ENCODE results near the gene SH3GLB2.
"Not testable (repeated sequence)": the region's sequence is repeated elsewhere in the genome, so short reads cannot be mapped to it uniquely, and the experiment has no call there.

The SH3GLB2 gene

DNA sequence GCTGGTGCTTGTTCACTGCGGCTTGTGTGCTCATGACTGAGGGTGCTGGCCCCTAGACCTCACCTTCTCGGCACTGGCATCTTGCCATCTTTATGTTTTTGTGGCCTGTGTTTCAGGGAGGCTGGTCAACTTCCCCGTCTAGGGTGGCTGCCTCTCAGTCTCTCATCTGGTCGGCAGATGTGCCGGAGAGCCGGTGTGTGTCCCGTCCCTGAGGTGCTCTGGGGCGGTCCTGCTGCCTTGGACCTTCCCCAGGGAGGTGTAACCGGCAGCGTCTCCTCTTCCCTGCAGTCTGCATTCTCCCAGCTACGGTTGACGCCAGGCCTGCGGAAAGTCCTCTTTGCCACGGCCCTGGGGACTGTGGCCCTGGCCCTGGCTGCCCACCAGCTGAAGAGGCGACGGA, 13.9 kb upstream of the SH3GLB2 start:
- no peak overlapping the region for H3K4me3 ChIP-seq (ENCODE audit: low read depth, low read length)
- no peak overlapping the region for H3K9ac ChIP-seq (ENCODE audit: low read depth, low read length)
- H3K27me3 ChIP-seq (ENCODE audit: control insufficient read depth, insufficient read depth, low read length), result no peaks in the 10 kb centered on the region
- no peaks in the 10 kb centered on the region for H3K4me1 ChIP-seq (ENCODE audit: control insufficient read depth, insufficient read depth, low read length)
- no peak overlapping the region for H3K27ac ChIP-seq (ENCODE audit: low read depth, low read length)
- no peaks in the 10 kb centered on the region for H3K9me3 ChIP-seq (ENCODE audit: control insufficient read depth, insufficient read depth, low read length)
- peaks cover 36% of the 10 kb centered on the region for H3K36me3 ChIP-seq (ENCODE audit: control insufficient read depth, insufficient read depth, low read length)

- Histone ChIP-seq H3K27me3 (ENCODE audit: control insufficient read depth, insufficient read depth, low read length) (no peaks in the 10 kb centered on the region), H3K9ac (ENCODE audit: low read depth, low read length) (no peak overlapping the region), H3K27ac (ENCODE audit: low read depth, low read length) (no peak overlapping the region), H3K9me3 (ENCODE audit: control insufficient read depth, insufficient read depth, low read length) (no peaks in the 10 kb centered on the region), H3K4me1 (ENCODE audit: control insufficient read depth, insufficient read depth, low read length) (no peaks in the 10 kb centered on the region), H3K36me3 (ENCODE audit: control insufficient read depth, insufficient read depth, low read length) (peaks cover 30% of the 10 kb centered on the region), H3K4me3 (ENCODE audit: low read depth, low read length) (no peak overlapping the region)
Observed at GRCh38 chr9:129040113-129040643, 12.0 kb upstream of the SH3GLB2 start.

DNA sequence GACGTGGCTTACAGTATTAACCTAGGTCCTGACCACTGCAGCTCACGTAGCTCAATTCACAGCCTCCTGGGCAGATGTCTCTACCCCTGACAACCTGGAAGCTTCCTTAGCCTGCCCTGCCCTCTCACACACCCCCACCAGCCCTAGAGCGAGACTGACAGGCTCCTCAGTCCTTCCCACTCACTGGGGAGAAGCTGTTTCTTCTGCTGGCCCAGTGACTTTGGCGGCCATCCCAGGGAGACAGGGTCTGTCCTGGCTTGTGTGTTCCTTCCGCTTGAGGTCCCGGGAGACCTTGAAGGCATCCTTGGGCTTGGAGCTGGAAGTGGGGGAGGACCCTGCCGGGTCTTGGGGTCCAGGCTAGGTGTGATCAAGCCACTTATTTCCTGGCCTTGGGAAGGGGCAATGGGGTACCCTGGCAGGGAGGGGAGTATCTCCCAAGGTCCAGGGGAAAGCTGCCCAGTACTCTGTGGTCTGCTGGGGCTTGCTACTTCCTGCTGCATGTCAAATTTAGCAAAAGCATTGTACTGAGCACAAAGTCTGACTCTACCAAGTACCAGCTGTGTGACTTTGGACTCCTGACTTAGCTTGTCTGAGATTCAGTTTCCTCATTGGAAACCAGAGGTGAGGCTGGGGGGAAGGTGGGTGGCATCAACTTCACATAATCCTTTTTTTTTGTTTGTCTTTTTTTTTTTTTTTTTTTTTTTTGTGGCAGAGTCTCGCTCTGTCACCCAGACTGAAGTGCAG, 10.2 kb upstream of the SH3GLB2 start:
- H3K27ac ChIP-seq (ENCODE audit: low read depth, low read length), result no peak overlapping the region
- H3K36me3 ChIP-seq (ENCODE audit: control insufficient read depth, insufficient read depth, low read length), result peaks cover 19% of the 10 kb centered on the region
- no peak overlapping the region for H3K9ac ChIP-seq (ENCODE audit: low read depth, low read length)
- H3K4me1 ChIP-seq (ENCODE audit: control insufficient read depth, insufficient read depth, low read length), result no peaks in the 10 kb centered on the region
- H3K4me3 ChIP-seq (ENCODE audit: low read depth, low read length), result no peak overlapping the region; the same call in 1 of the 2 replicates
- no peaks in the 10 kb centered on the region for H3K9me3 ChIP-seq (ENCODE audit: control insufficient read depth, insufficient read depth, low read length)
- H3K27me3 ChIP-seq (ENCODE audit: control insufficient read depth, insufficient read depth, low read length), result no peaks in the 10 kb centered on the region

DNA sequence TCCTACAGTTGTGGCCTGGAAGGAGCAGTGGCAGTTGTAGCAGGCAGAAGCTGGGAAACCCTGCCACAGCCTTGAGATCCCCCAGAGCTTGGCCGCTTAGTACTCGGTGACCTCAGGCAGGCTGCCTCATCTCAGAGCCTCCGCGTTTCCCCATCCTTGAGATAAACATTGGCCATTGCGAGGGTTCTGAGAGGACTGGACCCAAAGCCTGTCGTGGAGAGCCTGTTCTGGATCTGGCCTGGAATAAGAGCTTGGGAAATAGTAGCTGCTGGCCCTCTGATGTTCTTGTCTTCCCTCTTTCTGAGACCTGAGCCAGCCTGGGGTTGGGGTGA, 9.6 kb upstream of the SH3GLB2 start:
- H3K9ac ChIP-seq (ENCODE audit: low read depth, low read length), result no peak overlapping the region
- H3K9me3 ChIP-seq (ENCODE audit: control insufficient read depth, insufficient read depth, low read length), result no peaks in the 10 kb centered on the region
- H3K4me3 ChIP-seq (ENCODE audit: low read depth, low read length), result peak overlapping the region; percentile 96; the same call in 1 of the 2 replicates
- no peak overlapping the region for H3K27ac ChIP-seq (ENCODE audit: low read depth, low read length)
- peaks cover 18% of the 10 kb centered on the region for H3K36me3 ChIP-seq (ENCODE audit: control insufficient read depth, insufficient read depth, low read length)
- H3K27me3 ChIP-seq (ENCODE audit: control insufficient read depth, insufficient read depth, low read length), result no peaks in the 10 kb centered on the region
- H3K4me1 ChIP-seq (ENCODE audit: control insufficient read depth, insufficient read depth, low read length), result no peaks in the 10 kb centered on the region

DNA sequence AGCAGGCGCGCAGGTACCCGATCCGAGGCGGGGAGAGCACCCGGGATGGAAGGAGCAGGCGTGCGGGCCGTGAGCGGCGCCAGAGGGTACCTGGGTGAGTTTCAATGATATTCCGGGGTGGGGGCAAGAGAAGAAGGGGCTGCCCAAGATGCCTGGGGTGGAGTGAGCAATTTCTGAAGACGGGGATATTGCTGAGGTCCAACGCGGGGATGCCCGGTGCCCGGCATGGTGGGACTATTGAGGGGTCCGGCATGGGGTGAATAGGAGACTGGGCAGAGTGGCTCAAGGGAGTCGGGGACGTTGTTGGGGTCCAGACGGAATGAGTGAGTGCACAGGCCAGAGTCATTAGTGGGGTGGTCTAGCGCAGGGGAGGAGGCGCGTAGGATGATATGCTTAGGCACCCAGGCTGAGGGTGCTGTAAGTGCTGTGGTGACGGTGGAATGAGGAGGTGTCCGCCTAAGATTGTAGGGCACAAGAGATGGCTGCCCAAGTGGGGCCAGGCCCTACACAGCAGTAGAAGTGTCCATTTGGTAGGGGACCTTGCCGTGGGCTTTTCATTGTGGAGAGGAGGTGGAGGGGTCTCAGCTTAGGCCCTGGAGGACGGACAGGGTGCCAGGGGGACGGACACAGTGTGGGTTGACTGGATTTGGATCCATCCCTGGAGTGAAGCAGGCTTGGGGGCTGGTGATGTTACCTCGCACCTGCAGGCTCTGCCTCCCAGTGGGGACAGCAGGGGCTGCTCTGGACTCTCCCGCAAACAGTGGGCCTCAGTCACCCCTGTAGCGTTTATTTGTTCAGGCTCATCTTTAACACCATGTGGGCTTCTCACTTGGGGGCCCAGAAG, 9.0 kb upstream of the SH3GLB2 start:
- H3K9ac ChIP-seq (ENCODE audit: low read depth, low read length), result peak overlapping the region; percentile 55
- H3K27ac ChIP-seq (ENCODE audit: low read depth, low read length), result no peak overlapping the region
- no peaks in the 10 kb centered on the region for H3K9me3 ChIP-seq (ENCODE audit: control insufficient read depth, insufficient read depth, low read length)
- H3K4me3 ChIP-seq (ENCODE audit: low read depth, low read length), result peak overlapping the region; percentile 96
- no peaks in the 10 kb centered on the region for H3K4me1 ChIP-seq (ENCODE audit: control insufficient read depth, insufficient read depth, low read length)
- peaks cover 12% of the 10 kb centered on the region for H3K36me3 ChIP-seq (ENCODE audit: control insufficient read depth, insufficient read depth, low read length)
- no peaks in the 10 kb centered on the region for H3K27me3 ChIP-seq (ENCODE audit: control insufficient read depth, insufficient read depth, low read length)

DNA sequence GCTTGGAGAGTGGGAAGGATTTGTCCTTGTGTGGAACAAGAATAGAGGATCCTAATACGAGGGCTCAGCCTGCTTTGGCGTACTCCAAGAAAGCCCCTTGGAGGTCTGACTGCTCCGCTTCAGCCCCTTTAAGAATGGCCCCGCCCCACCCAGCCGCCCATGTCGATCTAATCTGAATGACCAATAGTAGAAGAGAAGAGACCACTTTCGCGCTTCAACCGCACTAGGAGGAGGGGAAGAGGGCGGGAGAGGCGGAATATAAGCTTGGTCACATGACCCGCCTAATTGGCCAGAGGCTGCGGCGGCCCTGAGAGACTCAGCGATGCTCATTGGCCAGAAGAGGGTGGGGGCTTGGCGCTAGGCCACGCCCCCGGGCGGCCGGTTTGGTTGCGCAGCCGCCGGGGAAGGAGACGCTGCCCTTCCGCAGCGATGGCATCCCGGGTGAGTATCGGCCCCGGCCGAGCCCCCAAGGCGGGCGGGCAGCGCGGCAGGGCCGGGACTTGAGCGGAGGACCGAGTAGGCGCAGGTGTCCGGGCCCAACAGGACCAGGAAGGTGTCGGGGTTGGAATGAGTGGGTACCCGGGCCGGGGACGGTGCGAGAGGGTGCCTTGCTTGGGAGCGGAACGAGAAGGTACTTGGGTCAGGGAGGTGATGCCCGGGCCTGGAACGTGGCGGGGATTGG, 8.3 kb upstream of the SH3GLB2 start, which contains the start of gene MIGA2:
TSS of gene MIGA2 (plus strand) at position 386 of the 682 bp plus-strand sequence. CDS start 3,969 bp downstream, outside the sequence.
- Histone ChIP-seq H3K36me3 (ENCODE audit: control insufficient read depth, insufficient read depth, low read length) (peaks cover 5% of the 10 kb centered on the region), H3K9ac (ENCODE audit: low read depth, low read length) (peak within 1 kb of the TSS; percentile 55), H3K4me3 (ENCODE audit: low read depth, low read length) (peak within 1 kb of the TSS; percentile 96), H3K27me3 (ENCODE audit: control insufficient read depth, insufficient read depth, low read length) (no peaks in the 10 kb centered on the region), H3K27ac (ENCODE audit: low read depth, low read length) (peak within 1 kb of the TSS; percentile 22), H3K4me1 (ENCODE audit: control insufficient read depth, insufficient read depth, low read length) (no peaks in the 10 kb centered on the region), H3K9me3 (ENCODE audit: control insufficient read depth, insufficient read depth, low read length) (no peaks in the 10 kb centered on the region)

GRCh38 chr9:129035838-129036237, 7.7 kb upstream of the SH3GLB2 start:
- not testable (repeated sequence) for H3K27me3 ChIP-seq (ENCODE audit: control insufficient read depth, insufficient read depth, low read length); H3K36me3 ChIP-seq (ENCODE audit: control insufficient read depth, insufficient read depth, low read length); H3K9ac ChIP-seq (ENCODE audit: low read depth, low read length); H3K9me3 ChIP-seq (ENCODE audit: control insufficient read depth, insufficient read depth, low read length); H3K4me1 ChIP-seq (ENCODE audit: control insufficient read depth, insufficient read depth, low read length)
- H3K4me3 ChIP-seq (ENCODE audit: low read depth, low read length), result peak overlapping the region; percentile 43
- H3K27ac ChIP-seq (ENCODE audit: low read depth, low read length), result peak overlapping the region; percentile 22

GRCh38 chr9:129033216-129033615, 5.1 kb upstream of the SH3GLB2 start:
- Histone ChIP-seq H3K4me1 (ENCODE audit: control insufficient read depth, insufficient read depth, low read length) (no peaks in the 10 kb centered on the region), H3K9me3 (ENCODE audit: control insufficient read depth, insufficient read depth, low read length) (no peaks in the 10 kb centered on the region), H3K36me3 (ENCODE audit: control insufficient read depth, insufficient read depth, low read length) (no peaks in the 10 kb centered on the region), H3K27me3 (ENCODE audit: control insufficient read depth, insufficient read depth, low read length) (no peaks in the 10 kb centered on the region), H3K27ac (ENCODE audit: low read depth, low read length) (no peak overlapping the region), H3K4me3 (ENCODE audit: low read depth, low read length) (no peak overlapping the region), H3K9ac (ENCODE audit: low read depth, low read length) (no peak overlapping the region)

- Histone ChIP-seq H3K27ac (ENCODE audit: low read depth, low read length) (no peak overlapping the region), H3K9me3 (ENCODE audit: control insufficient read depth, insufficient read depth, low read length) (no peaks in the 10 kb centered on the region), H3K27me3 (ENCODE audit: control insufficient read depth, insufficient read depth, low read length) (no peaks in the 10 kb centered on the region), H3K36me3 (ENCODE audit: control insufficient read depth, insufficient read depth, low read length) (no peaks in the 10 kb centered on the region), H3K4me1 (ENCODE audit: control insufficient read depth, insufficient read depth, low read length) (no peaks in the 10 kb centered on the region), H3K4me3 (ENCODE audit: low read depth, low read length) (no peak overlapping the region), H3K9ac (ENCODE audit: low read depth, low read length) (no peak overlapping the region)
Observed at GRCh38 chr9:129032541-129033159, 4.5 kb upstream of the SH3GLB2 start.

- no peaks in the 10 kb centered on the region for H3K27me3 ChIP-seq (ENCODE audit: control insufficient read depth, insufficient read depth, low read length)
- H3K4me3 ChIP-seq (ENCODE audit: low read depth, low read length), result no peak overlapping the region
- H3K4me1 ChIP-seq (ENCODE audit: control insufficient read depth, insufficient read depth, low read length), result peaks cover 7% of the 10 kb centered on the region
Observed at GRCh38 chr9:129031514-129031913, 3.4 kb upstream of the SH3GLB2 start.

More at GRCh38 chr9:129031514-129031913, 3.4 kb upstream of the SH3GLB2 start:
- Histone ChIP-seq H3K9ac (ENCODE audit: low read depth, low read length) (no peak overlapping the region), H3K36me3 (ENCODE audit: control insufficient read depth, insufficient read depth, low read length) (no peaks in the 10 kb centered on the region), H3K27ac (ENCODE audit: low read depth, low read length) (no peak overlapping the region), H3K9me3 (ENCODE audit: control insufficient read depth, insufficient read depth, low read length) (no peaks in the 10 kb centered on the region)
